HFFc6 (cell line): ENCODE results near the gene LCN2. TPM values are rescaled to one million over a fixed set of nuclear protein-coding genes. Genes with fewer than 3 reads are reported as not detected.

Experiments
- DNase-seq: peaks from one replicate; pipeline ENCODE4 v3.0.0-alpha.2; 2018
- H3K27ac Mint-ChIP-seq: 2 replicates; pipeline ENCODE4 v1.8.0; 2020; ENCODE audit warnings: mild to moderate bottlenecking, mixed read lengths
- H3K27me3 Mint-ChIP-seq: 2 replicates; pipeline ENCODE4 v1.8.0; 2021; ENCODE audit warnings: mild to moderate bottlenecking, moderate library complexity, mixed read lengths; ENCODE audit not compliant: insufficient read depth
- H3K36me3 Mint-ChIP-seq: 2 replicates; pipeline ENCODE4 v1.8.0; 2021; ENCODE audit warnings: low read depth, mixed read lengths
- H3K4me1 Mint-ChIP-seq: 2 replicates; pipeline ENCODE4 v1.8.0; 2020; ENCODE audit warnings: low read depth, mixed read lengths
- H3K4me3 Mint-ChIP-seq: 2 replicates; pipeline ENCODE4 v1.8.0; 2020; ENCODE audit warnings: mild to moderate bottlenecking, moderate library complexity, mixed read lengths
- H3K9me3 Mint-ChIP-seq: 2 replicates; pipeline ENCODE4 v1.8.0; 2020; ENCODE audit warnings: mild to moderate bottlenecking, mixed read lengths
- total RNA-seq, 6 experiments: library from RNA; stranded (reverse); fragmentation: NEBNext Ultra II Directional; extraction: Animal tissue kit (Norgen Biotek cat#: 25700); gene quantifications; 2 replicates in 1 of 6; 3 replicates in 5 of 6; pipeline ENCODE4 v1.2.3, GENCODE V29; 2021
- TF ChIP-seq, protein P1 (sequence below): fragments of 200-600 bp; sonication (generic); IDR thresholded peaks from 2 replicates; pipeline ENCODE4 v1.5.0; 2021; ENCODE audit warnings: antibody characterized with exemption, mild to moderate bottlenecking

Gene LCN2
- total RNA-seq, 6 experiments from 2014 or later, result not detected

DNA sequence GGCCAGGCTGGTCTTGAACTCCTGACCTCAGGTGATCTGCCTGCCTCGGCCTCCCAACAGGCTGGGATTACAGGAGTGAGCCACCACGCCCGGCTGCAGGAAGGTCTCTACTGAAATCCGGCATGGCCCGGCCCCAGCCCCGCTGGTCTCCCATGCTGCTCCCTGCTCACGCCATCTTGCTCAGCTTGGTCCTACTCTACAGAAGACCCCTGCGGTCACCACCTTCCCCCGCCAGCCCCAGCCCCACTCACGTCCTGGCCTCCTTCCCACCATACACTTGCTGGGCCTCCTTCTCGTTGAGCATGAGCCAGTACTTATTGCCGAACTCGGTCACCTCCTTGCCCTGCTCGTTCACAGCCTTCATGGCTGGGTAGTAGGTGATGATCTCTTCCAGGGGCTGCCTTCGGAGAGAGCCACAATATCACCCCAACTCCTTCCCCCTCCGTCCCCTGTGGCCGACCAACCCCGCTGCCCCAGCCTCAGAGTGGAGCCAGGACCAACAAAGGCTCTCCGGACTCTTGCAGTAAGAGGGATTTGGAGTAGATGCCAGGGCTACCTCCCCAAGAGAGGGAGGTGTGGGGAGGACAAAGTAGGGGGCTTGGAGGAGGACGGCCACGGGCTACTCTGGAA, 25.7 kb upstream of the LCN2 start:
- no peak overlapping the region for H3K4me3 Mint-ChIP-seq
- H3K36me3 Mint-ChIP-seq, result no peaks in the 10 kb centered on the region
- H3K27ac Mint-ChIP-seq, result no peak overlapping the region
- no peaks in the 10 kb centered on the region for H3K9me3 Mint-ChIP-seq
- no peaks in the 10 kb centered on the region; the same call in 1 of the 2 replicates for H3K27me3 Mint-ChIP-seq
- no peak for DNase-seq
- TF ChIP-seq, protein P1, sequence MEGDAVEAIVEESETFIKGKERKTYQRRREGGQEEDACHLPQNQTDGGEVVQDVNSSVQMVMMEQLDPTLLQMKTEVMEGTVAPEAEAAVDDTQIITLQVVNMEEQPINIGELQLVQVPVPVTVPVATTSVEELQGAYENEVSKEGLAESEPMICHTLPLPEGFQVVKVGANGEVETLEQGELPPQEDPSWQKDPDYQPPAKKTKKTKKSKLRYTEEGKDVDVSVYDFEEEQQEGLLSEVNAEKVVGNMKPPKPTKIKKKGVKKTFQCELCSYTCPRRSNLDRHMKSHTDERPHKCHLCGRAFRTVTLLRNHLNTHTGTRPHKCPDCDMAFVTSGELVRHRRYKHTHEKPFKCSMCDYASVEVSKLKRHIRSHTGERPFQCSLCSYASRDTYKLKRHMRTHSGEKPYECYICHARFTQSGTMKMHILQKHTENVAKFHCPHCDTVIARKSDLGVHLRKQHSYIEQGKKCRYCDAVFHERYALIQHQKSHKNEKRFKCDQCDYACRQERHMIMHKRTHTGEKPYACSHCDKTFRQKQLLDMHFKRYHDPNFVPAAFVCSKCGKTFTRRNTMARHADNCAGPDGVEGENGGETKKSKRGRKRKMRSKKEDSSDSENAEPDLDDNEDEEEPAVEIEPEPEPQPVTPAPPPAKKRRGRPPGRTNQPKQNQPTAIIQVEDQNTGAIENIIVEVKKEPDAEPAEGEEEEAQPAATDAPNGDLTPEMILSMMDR, result no peak
- H3K4me1 Mint-ChIP-seq, result peaks cover 19% of the 10 kb centered on the region

DNA sequence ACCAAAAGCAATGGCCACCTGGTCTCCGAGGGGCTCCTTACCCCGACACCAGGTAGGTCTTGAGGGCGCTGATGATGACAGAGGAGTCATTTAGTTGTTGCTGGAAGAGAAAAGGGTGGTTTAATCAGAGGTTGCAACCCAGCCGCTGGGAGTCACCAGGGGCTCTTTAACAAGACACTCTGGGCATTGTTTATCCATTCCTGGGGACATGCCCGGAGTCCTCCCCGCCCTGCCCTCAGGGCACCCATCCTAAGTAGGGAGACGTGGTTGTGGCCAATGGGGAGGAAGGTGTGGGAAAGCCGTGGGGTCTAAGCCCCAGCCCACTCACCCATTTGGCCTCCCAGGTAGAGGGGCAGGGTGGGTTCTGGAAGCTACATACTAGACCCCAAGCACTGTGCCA, 24.8 kb upstream of the LCN2 start:
- Mint-ChIP-seq H3K4me1 (peaks cover 26% of the 10 kb centered on the region), H3K36me3 (no peaks in the 10 kb centered on the region), H3K27ac (no peak overlapping the region), H3K27me3 (no peaks in the 10 kb centered on the region), H3K4me3 (no peak overlapping the region), H3K9me3 (no peaks in the 10 kb centered on the region)
- no peak for DNase-seq
- TF ChIP-seq, protein P1, result no peak

DNA sequence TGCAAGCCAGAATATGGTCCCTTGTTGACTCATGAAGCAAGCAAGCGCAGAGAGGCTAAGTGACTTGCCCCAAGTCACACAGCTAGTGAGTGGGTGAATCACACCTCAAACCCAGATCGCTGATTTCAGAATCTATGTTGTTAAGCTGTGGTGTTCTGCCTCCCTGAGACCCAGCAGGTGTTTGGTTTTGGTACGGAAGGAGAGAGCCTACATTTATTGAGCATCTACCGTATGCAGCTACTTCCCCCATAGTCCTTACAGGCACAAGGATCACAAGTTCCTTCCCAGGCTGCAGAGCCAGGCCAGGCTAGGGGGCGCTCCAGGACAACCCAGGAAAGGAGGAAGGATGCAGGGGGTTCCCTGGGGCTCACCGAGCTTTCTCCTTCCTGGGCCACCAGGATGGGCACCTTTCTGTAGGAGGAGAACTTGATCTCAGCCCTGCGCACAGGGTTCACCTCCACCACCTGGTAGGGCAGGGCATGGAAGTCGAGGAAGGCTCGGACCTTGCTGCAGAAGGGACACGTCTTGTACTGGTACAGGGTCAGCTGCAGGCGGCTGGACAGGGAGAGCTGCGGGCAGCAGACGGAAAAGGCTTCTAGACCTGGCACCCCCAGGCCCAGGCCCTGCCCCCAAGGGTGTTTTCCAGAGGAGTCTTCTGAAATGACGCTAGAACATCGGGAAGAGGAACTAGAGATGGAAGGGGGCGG, 24.2 kb upstream of the LCN2 start:
- Mint-ChIP-seq H3K27me3 (no peaks in the 10 kb centered on the region), H3K4me1 (peaks cover 28% of the 10 kb centered on the region), H3K4me3 (peak overlapping the region; percentile 88; the same call in 1 of the 2 replicates), H3K27ac (no peak overlapping the region), H3K9me3 (no peaks in the 10 kb centered on the region), H3K36me3 (no peaks in the 10 kb centered on the region)
- TF ChIP-seq, protein P1, result peak; percentile 78
- peak; percentile 23 for DNase-seq

DNA sequence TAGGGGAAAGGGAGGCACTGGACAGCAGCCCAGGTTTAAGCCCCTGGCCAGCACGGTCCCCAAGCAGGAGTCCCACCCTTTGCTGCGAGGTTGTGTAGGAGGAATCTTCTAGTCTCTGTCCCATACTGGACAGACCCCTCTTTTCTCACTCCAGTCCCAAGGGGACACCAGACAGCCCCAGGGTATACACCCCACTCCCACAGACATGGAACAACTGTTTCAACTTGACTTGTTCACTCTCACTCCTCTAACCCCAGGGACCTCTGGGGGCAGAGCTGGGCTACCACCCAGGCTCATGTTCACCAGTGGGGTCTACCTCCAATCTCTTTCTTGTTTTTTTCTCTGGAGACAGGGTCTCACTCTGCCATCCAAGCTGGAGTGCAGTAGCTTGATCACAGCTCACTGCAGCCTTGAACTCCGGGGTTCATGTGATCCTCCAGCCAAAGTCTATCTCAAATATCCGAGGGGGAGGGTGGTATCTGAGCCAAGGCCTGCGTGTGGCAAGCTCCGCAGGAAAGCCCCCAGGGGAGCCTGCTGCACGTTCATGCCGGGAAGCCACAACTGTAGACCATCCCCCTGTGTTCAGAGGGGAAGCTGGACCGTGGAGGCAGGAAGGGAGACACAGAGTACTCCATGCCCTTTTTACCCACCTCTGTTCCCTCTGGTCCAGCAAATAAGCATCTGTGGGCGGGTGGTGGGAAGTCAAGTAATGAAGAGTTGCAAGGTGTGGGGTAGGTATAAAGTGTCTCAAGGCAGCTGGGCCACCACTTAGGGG, 23.5 kb upstream of the LCN2 start:
- Mint-ChIP-seq H3K27ac (peak overlapping the region; percentile 33), H3K9me3 (no peaks in the 10 kb centered on the region)
- TF ChIP-seq, protein P1, result no peak

DNA sequence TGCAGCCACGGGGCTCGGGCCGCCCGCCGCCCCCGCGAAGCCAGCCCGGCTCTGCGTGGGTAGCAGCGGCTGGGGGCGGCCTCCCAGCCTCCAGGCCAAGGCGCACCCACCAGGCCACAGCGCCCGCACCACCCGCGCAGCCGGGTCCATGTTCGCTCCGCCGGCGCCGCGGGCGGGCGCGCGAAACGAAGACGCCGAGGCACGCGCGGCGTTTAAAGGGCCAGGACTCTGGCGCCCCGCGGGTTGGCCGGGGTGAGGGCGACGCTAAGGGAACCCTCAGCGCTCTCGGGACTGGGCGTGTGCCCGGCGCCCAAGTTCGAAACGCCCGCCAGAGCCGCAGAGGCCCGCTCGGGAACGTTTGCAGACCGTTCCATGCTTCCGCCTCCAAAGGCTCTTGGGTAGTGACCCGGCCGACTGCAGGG, 21.7 kb upstream of the LCN2 start, which contains the start of gene PTGES2:
Gene PTGES2, minus strand, starts transcription at position 162 of the 422 bp plus-strand sequence. Its CDS starts 12 bp downstream, at position 150.
- H3K4me1 Mint-ChIP-seq, result peaks cover 28% of the 10 kb centered on the region
- peak; percentile 71 for DNase-seq
- H3K36me3 Mint-ChIP-seq, result no peaks in the 10 kb centered on the region
- H3K4me3 Mint-ChIP-seq, result peak within 1 kb of the TSS; percentile 99
- TF ChIP-seq, protein P1, result no peak
- peak within 1 kb of the TSS; percentile 96 for H3K27ac Mint-ChIP-seq
- no peaks in the 10 kb centered on the region for H3K9me3 Mint-ChIP-seq
- peaks cover 6% of the 10 kb centered on the region for H3K27me3 Mint-ChIP-seq

More for the DNA sequence above, 23.5 kb upstream of the LCN2 start:
- Mint-ChIP-seq H3K36me3 (no peaks in the 10 kb centered on the region), H3K4me3 (peak overlapping the region; percentile 88), H3K27me3 (no peaks in the 10 kb centered on the region; the same call in 1 of the 2 replicates), H3K4me1 (peaks cover 28% of the 10 kb centered on the region)
- DNase-seq, result no peak
